NOMO-1 treated with dmso at 0.1 percent for 144 hours (cell line): ENCODE data around the gene UNC13C.
A peak's percentile ranks its signal among the peaks of the same experiment; 100 is the strongest.

Source experiments
- DNase-seq: peaks from one replicate; lab custom pipeline; 2025; ENCODE audit not compliant: unreplicated experiment; lab: John Stamatoyannopoulos, UW

Gene UNC13C

GRCh38 chr15:54109014-54109413, 130.8 kb downstream of the UNC13C start:
- no peak for DNase-seq

- DNase-seq = peak; percentile 19
Measured at GRCh38 chr15:54119051-54119450, 140.8 kb downstream of the UNC13C start.

- no peak for DNase-seq
Measured at GRCh38 chr15:54120949-54121463, 142.8 kb downstream of the UNC13C start.

GRCh38 chr15:54127574-54127973, 149.3 kb downstream of the UNC13C start:
- no peak for DNase-seq

GRCh38 chr15:54131410-54131809, 153.2 kb downstream of the UNC13C start:
- no peak for DNase-seq

- peak; percentile 24 for DNase-seq
Measured at GRCh38 chr15:54149115-54149531, 170.9 kb downstream of the UNC13C start.

GRCh38 chr15:54150255-54150654, 172.0 kb downstream of the UNC13C start:
- peak; percentile 92 for DNase-seq

- DNase-seq = no peak
Measured at GRCh38 chr15:54159012-54159411, 180.8 kb downstream of the UNC13C start.

GRCh38 chr15:54187325-54187724, 209.1 kb downstream of the UNC13C start:
- no peak for DNase-seq

GRCh38 chr15:54197995-54198394, 219.8 kb downstream of the UNC13C start:
- no peak for DNase-seq

- DNase-seq = peak; percentile 48
Measured at GRCh38 chr15:54206586-54207321, 228.5 kb downstream of the UNC13C start.

- DNase-seq = peak; percentile 0
Measured at GRCh38 chr15:54208786-54209185, 230.5 kb downstream of the UNC13C start.

- DNase-seq = no peak
Measured at GRCh38 chr15:54212635-54213034, 234.4 kb downstream of the UNC13C start.

- DNase-seq = no peak
Measured at GRCh38 chr15:54226455-54226854, 248.2 kb downstream of the UNC13C start.

GRCh38 chr15:54227569-54227968, 249.3 kb downstream of the UNC13C start:
- DNase-seq = no peak

- no peak for DNase-seq
Measured at GRCh38 chr15:54250326-54250725, 272.1 kb downstream of the UNC13C start.

GRCh38 chr15:54256190-54256589, 277.9 kb downstream of the UNC13C start:
- DNase-seq = no peak

GRCh38 chr15:54273928-54274327, 295.7 kb downstream of the UNC13C start:
- no peak for DNase-seq

GRCh38 chr15:54277834-54278233, 299.6 kb downstream of the UNC13C start:
- DNase-seq = no peak

GRCh38 chr15:54280726-54281125, 302.5 kb downstream of the UNC13C start:
- DNase-seq = no peak

- DNase-seq = no peak
Measured at GRCh38 chr15:54282228-54282836, 304.1 kb downstream of the UNC13C start.

GRCh38 chr15:54288049-54288448, 309.8 kb downstream of the UNC13C start:
- DNase-seq = no peak
